Endometrial microvascular endothelial cells (primary cell): Measurements from ENCODE around the gene MYL12B. TPM values are rescaled to one million over a fixed set of nuclear protein-coding genes. Genes with fewer than 3 reads are reported as not detected.
"Not testable (repeated sequence)": the region's sequence is repeated elsewhere in the genome, so short reads cannot be mapped to it uniquely, and the experiment has no call there.

Experiments used
- in situ Hi-C: cut with HindIII; loops from 2 replicates; pipeline ENCODE4 v1.10.0; 2017; ENCODE audit warnings: low sequenced_read_pairs, low pct_unique_long_range_greater_than_20kb; ENCODE audit errors: inconsistent ontology term
- total RNA-seq: library from RNA; depleted of rRNA; stranded (reverse); fragments of >200 nt; gene quantifications from one replicate; pipeline ENCODE4 v1.2.3, GENCODE V29; 2015; ENCODE audit errors: inconsistent ontology term

The MYL12B gene
- total RNA-seq, 1 donor from 2014 or later, result 666 TPM

GRCh38 chr18:3281456-3282400, 19.8 kb downstream of the MYL12B start:
- in situ Hi-C loops, result no loop called here

GRCh38 chr18:3283253-3283863, 21.4 kb downstream of the MYL12B start:
- in situ Hi-C loops, result no loop called here

- in situ Hi-C loops, result no loop called here
Measured at GRCh38 chr18:3283908-3284307, 22.0 kb downstream of the MYL12B start.

- in situ Hi-C loops, result no loop called here
Measured at GRCh38 chr18:3284501-3284900, 22.6 kb downstream of the MYL12B start.

GRCh38 chr18:3286159-3286558, 24.2 kb downstream of the MYL12B start:
- in situ Hi-C loops, result no loop called here

GRCh38 chr18:3293196-3293951, 31.4 kb downstream of the MYL12B start:
- in situ Hi-C loops, result no loop called here

GRCh38 chr18:3294435-3295080, 32.6 kb downstream of the MYL12B start:
- in situ Hi-C loops, result no loop called here

GRCh38 chr18:3297025-3297984, 35.4 kb downstream of the MYL12B start:
- in situ Hi-C loops, result no loop called here

GRCh38 chr18:3304832-3305231, 42.9 kb downstream of the MYL12B start:
- in situ Hi-C loops, result no loop called here

- in situ Hi-C loops, result no loop called here
Measured at GRCh38 chr18:3305354-3305762, 43.4 kb downstream of the MYL12B start.

- in situ Hi-C loops, result no loop called here
Measured at GRCh38 chr18:3305933-3306332, 44.0 kb downstream of the MYL12B start.

GRCh38 chr18:3306391-3306790, 44.5 kb downstream of the MYL12B start:
- in situ Hi-C loops, result no loop called here

- in situ Hi-C loops, result no loop called here
Measured at GRCh38 chr18:3313685-3314084, 51.8 kb downstream of the MYL12B start.

GRCh38 chr18:3315344-3315743, 53.4 kb downstream of the MYL12B start:
- in situ Hi-C loops, result not testable (repeated sequence)

GRCh38 chr18:3319399-3319798, 57.5 kb downstream of the MYL12B start:
- in situ Hi-C loops, result no loop called here

- in situ Hi-C loops, result no loop called here
Measured at GRCh38 chr18:3319894-3320454, 58.0 kb downstream of the MYL12B start.

- in situ Hi-C loops, result no loop called here
Measured at GRCh38 chr18:3321133-3321812, 59.3 kb downstream of the MYL12B start.
